Stimulated activated CD8-positive, alpha-beta memory T cell treated with anti-CD3 and anti-CD28 coated beads, Interleukin-12 subunit alpha, Interleukin-12 subunit beta, amount 100 ng/mL, for 24 hours (primary cell): ENCODE measurements around the gene DCTD.
"Not testable (repeated sequence)": the region's sequence is repeated elsewhere in the genome, so short reads cannot be mapped to it uniquely, and the experiment has no call there.

Source experiments
- DNase-seq: peaks from one replicate; pipeline ENCODE4 v3.0.0-alpha.2; 2020; ENCODE audit errors: extremely low read depth

DCTD gene

GRCh38 chr4:182921608-182922007, 4.4 kb upstream of the DCTD start:
- DNase-seq, result no peak

- DNase-seq, result no peak
Measured at GRCh38 chr4:182920676-182921075, 3.5 kb upstream of the DCTD start.

GRCh38 chr4:182918791-182919302, 1.7 kb upstream of the DCTD start:
- no peak for DNase-seq

- DNase-seq, result no peak
Measured at GRCh38 chr4:182918044-182918607, 940 bp upstream of the DCTD start.

GRCh38 chr4:182916483-182917181, 554 bp downstream of the DCTD start:
- DNase-seq, result no peak

- DNase-seq, result no peak
Measured at GRCh38 chr4:182914357-182914756, 2.8 kb downstream of the DCTD start.

GRCh38 chr4:182913621-182914020, 3.6 kb downstream of the DCTD start:
- no peak for DNase-seq

GRCh38 chr4:182913036-182913435, 4.2 kb downstream of the DCTD start:
- DNase-seq, result no peak

- no peak for DNase-seq
Measured at GRCh38 chr4:182908124-182908523, 9.1 kb downstream of the DCTD start.

GRCh38 chr4:182907396-182907795, 9.8 kb downstream of the DCTD start:
- no peak for DNase-seq

GRCh38 chr4:182906786-182907185, 10.4 kb downstream of the DCTD start:
- no peak for DNase-seq

GRCh38 chr4:182905038-182905437, 12.1 kb downstream of the DCTD start:
- DNase-seq, result no peak

GRCh38 chr4:182904211-182904761, 12.9 kb downstream of the DCTD start:
- DNase-seq, result no peak

- DNase-seq, result no peak
Measured at GRCh38 chr4:182903013-182903412, 14.2 kb downstream of the DCTD start.

GRCh38 chr4:182901337-182901736, 15.8 kb downstream of the DCTD start:
- DNase-seq, result no peak

- not testable (repeated sequence) for DNase-seq
Measured at GRCh38 chr4:182900021-182900420, 17.2 kb downstream of the DCTD start.

- no peak for DNase-seq
Measured at GRCh38 chr4:182898479-182898799, 18.7 kb downstream of the DCTD start.

GRCh38 chr4:182897601-182898478, 19.3 kb downstream of the DCTD start:
- DNase-seq, result no peak

GRCh38 chr4:182896421-182896820, 20.8 kb downstream of the DCTD start:
- no peak for DNase-seq

GRCh38 chr4:182895791-182896292, 21.3 kb downstream of the DCTD start:
- DNase-seq, result no peak

GRCh38 chr4:182894681-182895275, 22.4 kb downstream of the DCTD start:
- DNase-seq, result no peak
